GM12891 (cell line): ENCODE results near the gene TMEM204.

Experiments used
- DNase-seq: peaks from one replicate; pipeline ENCODE4 v3.0.0; 2011; ENCODE audit warnings: low spot score; ENCODE audit not compliant: insufficient read length
- FAIRE-seq: peaks from 2 replicates; lab custom pipeline; 2011; peaks lifted over from hg19 to GRCh38; lab: Jason Lieb, UNC
- PAX5 ChIP-seq: IDR thresholded peaks from 2 replicates; pipeline ENCODE4 v1.6.1; 2011; ENCODE audit warnings: low read length, moderate library complexity, mild to moderate bottlenecking; ENCODE audit not compliant: insufficient read depth, severe bottlenecking
- POLR2A ChIP-seq: IDR thresholded peaks from 2 replicates; pipeline ENCODE4 v1.6.1; 2011; ENCODE audit warnings: low read depth, low read length, control low read depth
- POLR2AphosphoS5 ChIP-seq: IDR thresholded peaks from 2 replicates; pipeline ENCODE4 v1.6.1; 2011; ENCODE audit warnings: low read depth, low read length, control low read depth
- POU2F2 ChIP-seq: IDR thresholded peaks from 2 replicates; pipeline ENCODE4 v1.6.1; 2011; ENCODE audit warnings: low read depth, mild to moderate bottlenecking, control low read depth, low read length, moderate library complexity
- SPI1 ChIP-seq: IDR thresholded peaks from 2 replicates; pipeline ENCODE4 v1.6.1; 2011; ENCODE audit warnings: low read depth, low read length, control low read depth
- TAF1 ChIP-seq: IDR thresholded peaks from 2 replicates; pipeline ENCODE4 v1.6.1; 2011; ENCODE audit warnings: low read depth, low read length, control low read depth

TMEM204 gene

DNA sequence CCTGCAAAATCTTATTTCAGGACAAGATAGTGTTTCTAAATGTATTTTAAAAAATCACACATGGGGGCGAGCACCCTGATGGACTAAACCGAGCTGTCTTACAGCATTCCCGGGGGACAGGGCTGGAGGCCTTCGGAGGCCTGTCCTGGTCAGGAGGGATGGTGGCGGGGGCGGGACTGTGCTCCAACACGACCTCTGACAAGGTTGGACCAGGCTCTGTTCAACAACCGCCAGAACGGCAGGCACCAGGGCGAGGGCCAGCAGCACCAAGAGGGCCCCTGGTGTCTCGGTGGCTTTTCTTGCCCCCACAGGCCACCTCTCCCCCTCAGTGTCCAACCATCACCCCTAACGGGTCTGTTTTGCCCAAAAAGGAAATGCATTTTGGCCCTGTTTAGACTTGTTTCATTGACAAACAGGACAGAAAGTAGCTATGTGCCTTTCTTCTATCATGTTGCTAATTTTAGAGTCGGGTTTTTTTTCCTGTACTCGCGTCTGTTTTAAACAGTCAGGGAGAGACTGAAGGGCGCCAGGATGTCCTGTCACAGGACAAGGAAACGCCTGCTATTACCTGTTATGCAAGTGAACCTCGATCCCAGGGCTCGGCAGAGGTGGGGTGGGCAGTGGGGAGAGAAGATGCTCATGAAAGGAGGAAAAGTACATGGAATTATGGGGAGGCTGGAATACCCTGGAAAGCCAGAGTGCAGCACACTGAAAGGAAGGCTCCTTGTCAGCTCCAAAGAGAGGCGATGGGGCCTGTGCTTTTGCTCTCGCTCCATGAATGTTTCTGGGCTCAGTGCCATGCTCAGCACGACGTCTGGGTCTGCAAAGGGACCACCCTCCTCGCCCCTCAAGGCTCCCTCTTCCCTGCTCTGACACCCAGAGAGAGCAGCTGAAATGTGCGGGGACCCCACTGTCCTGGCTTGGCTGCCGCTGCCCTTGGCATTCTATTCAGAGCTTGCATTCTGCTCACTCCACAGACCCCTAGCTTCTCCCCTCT, 11.9 kb downstream of the TMEM204 start:
- TF ChIP-seq POLR2AphosphoS5 (no peak), SPI1 (no peak), PAX5 (no peak), POLR2A (no peak), POU2F2 (no peak), TAF1 (no peak)
- FAIRE-seq (peak; percentile 51), DNase-seq (no peak)

DNA sequence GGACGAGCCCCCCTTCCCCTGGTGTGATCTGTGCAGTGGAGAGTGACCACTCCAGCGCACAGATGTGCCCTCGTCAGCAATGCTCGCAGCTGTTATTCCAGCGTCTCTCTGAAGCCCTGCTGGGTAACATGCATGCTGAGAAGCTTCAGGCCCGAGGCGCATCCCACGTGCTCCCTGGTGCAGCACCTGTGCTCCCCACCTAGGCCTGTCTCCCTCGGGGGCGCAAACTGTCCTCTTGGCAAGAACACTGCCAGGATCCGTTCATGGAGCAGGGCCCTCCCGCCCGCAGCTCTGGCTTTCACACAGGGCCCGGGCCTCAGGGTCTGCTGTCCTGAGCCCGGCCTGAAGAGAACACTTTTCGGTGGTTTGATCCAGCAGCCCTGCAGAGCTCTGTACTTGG, 13.0 kb downstream of the TMEM204 start:
- FAIRE-seq (no peak), DNase-seq (no peak)
- TF ChIP-seq SPI1 (no peak), POLR2AphosphoS5 (no peak), PAX5 (no peak), TAF1 (no peak), POLR2A (no peak), POU2F2 (no peak)

DNA sequence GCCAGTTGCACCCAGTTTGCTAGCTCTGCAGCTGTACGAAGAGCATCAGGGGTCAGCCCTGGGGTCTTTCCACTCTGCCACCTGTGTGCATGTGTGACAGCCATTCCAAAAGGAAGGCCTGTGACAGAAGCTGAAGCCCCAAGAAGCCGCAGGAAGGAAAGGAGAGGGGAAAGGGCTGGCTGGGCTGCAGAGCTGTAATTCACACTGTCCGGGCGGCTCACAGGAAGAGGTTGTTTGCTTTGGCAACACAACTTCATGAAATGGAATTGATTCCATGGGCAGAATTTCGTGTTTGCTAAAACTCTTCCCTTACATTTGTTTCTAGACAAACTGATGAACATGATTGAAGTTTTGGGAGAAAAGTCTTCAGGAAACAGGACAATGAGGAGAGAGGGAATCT, 14.8 kb downstream of the TMEM204 start:
- no peak for TF ChIP-seq POLR2A
- FAIRE-seq: no peak
- no peak for DNase-seq

DNA sequence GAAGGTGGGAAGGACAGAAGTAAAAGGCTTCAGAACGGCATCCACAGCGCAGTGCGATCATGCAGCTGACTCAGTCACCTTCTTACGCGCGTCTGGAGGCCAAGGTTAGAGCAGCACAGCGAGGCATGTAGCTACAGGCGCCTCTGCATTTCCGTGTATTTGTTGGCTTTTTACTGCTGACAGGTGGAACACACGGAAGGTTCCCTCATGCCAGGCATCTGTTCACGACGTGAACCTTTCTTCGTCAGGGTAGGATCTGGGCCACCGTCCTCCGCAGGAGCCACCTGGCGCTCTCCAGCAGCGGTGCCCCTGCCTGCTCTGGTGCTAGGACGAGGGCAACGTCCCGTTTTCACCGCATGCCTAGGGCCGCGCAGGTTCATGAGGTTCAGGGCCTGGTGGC, 15.3 kb downstream of the TMEM204 start:
- DNase-seq: no peak
- no peak for FAIRE-seq

DNA sequence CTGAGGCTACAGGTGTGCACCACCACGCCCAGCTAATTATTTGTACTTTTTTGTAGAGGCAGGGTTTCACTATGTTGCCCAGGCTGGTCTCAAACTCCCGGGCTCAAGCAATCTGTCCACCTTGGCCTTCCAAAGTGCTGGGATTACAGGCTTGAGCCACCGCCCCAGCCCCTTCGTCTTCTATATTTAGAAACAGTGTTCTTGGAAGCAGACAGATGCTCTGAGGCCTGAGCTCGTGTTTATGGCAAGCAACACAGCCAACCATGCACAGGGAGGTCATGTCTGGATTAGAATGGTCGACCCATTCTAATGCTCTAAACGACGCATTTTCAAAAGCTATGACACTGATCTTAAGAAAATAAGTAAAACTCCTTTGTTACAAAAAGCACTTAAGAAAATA, 16.6 kb downstream of the TMEM204 start:
- TF ChIP-seq POLR2AphosphoS5 (no peak), PAX5 (no peak), SPI1 (no peak)
- DNase-seq: no peak

More for the DNA sequence above, 15.3 kb downstream of the TMEM204 start:
- TF ChIP-seq POU2F2 (no peak), POLR2A (no peak), PAX5 (no peak), TAF1 (no peak), POLR2AphosphoS5 (no peak), SPI1 (no peak)

DNA sequence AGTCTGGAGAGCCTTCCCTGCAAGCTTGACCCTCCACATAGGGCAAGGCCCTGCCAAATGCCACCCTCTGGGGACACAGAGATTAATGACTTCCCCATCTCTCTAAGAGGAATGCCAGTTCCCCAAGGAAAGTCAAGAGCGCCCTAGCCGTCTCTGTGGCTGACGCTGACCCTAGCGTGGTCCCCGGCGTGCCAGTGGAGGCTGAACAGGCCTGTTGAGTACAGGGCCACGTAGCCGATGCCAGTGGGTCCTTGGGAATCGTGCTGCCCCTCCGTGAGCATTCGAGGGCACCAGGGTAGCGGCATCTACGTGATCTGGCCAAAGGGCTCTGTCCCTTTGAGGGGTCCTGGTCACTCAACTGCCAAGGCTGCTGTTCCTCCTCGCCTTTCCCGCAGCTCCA, 17.2 kb downstream of the TMEM204 start:
- no peak for FAIRE-seq
- TF ChIP-seq SPI1 (no peak), POU2F2 (no peak), PAX5 (no peak), POLR2A (no peak), POLR2AphosphoS5 (no peak), TAF1 (no peak)
- DNase-seq: no peak

More for the DNA sequence above, 16.6 kb downstream of the TMEM204 start:
- no peak for FAIRE-seq

DNA sequence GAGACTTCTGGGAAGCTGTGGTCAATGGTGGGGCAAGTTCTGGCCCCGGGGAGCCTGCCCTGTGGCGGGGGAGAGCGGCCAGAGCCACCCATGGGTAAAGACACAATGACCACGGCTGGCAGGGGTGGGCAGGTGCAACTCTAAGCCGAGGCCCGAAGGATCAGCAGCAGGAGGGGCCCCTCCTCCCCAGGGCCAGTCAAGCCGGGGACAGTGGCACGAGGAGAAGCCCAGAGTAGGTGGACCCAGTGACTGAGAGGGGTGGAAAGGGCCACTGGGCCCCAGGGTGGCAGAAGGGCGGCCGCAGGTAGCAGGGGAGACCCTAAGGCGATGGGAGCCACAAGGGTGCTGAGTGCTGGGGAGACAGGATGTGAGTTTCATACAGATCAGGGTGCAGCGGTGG, 17.7 kb downstream of the TMEM204 start:
- TF ChIP-seq POLR2A (no peak), POLR2AphosphoS5 (no peak), SPI1 (no peak), PAX5 (no peak), TAF1 (no peak), POU2F2 (no peak)
- DNase-seq: no peak
- no peak for FAIRE-seq

DNA sequence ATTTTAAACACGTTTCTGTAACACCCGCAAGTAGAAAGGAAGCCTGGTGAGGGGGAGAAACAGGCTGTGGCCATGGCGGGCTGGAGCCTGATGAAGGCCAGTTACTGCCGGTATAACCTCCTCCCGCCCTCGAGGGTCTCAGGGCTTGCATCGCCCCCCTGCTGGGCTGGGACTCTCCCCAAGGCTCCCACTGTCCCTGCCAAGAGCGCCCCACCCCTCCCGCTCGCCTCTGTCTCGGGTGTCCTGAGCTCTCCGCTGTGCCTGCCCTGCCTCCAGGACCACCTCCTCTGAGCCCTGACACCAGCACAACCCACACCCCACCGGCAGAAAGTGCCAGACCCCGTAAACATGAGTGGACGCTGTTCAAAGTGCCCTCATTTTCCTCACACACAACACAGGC, 18.7 kb downstream of the TMEM204 start:
- TF ChIP-seq PAX5 (no peak), POU2F2 (no peak), POLR2A (no peak), POLR2AphosphoS5 (no peak), SPI1 (no peak), TAF1 (no peak)
- DNase-seq (no peak), FAIRE-seq (no peak)

DNA sequence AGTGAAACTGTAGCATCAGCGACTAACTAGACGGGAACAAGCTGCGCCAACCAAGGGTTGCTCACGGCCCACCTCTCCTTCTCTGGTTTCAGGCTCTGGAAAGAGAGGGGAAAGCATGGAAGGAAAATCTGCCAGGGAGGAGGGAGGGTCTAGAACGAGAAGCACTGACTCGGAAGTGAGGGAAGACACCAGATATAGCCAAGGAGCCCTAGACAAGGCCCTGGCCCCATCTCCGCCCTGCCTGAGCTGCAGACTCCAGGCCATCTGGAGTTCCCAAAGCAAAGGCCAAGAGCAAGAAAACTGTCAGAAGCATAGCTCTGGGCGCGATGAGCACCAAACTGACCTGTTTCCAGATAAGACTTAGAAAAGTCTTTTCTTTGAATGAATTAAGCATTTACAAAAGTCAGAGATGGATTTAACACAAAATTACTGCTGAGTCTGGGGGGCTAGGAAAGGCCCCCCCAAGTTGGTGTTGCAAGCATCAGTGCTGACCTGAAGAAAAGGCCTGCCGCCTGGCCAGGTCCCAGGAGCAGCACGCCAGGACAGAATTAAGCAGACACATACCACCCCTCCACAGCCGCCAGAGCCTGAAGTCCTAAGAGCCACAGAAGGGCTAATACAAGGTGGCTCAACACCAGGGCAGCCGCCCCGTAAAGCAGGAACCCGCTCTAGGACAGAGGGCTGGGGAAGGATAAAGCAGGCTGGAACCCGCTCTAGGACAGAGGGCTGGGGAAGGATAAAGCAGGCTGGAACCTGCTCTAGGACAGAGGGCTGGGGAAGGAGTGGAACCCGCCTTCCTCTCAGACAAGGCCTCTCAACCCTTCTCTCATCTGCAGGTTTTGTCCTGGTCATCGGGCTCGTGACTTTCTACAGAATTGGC, 20.7 kb downstream of the TMEM204 start:
- no peak for FAIRE-seq
- TF ChIP-seq POLR2AphosphoS5 (no peak), POU2F2 (no peak), SPI1 (no peak), POLR2A (no peak), TAF1 (no peak), PAX5 (no peak)

More for the DNA sequence above, 20.7 kb downstream of the TMEM204 start:
- DNase-seq: no peak
